Stimulated activated CD8-positive, alpha-beta memory T cell treated with anti-CD3 and anti-CD28 coated beads, Interleukin-4, amount 100 ng/mL, for 48 hours (primary cell): Measurements from ENCODE around the gene SMAD3.

Experiments
- DNase-seq: peaks from one replicate; pipeline ENCODE4 v3.0.0-alpha.2; 2020

The SMAD3 gene

DNA sequence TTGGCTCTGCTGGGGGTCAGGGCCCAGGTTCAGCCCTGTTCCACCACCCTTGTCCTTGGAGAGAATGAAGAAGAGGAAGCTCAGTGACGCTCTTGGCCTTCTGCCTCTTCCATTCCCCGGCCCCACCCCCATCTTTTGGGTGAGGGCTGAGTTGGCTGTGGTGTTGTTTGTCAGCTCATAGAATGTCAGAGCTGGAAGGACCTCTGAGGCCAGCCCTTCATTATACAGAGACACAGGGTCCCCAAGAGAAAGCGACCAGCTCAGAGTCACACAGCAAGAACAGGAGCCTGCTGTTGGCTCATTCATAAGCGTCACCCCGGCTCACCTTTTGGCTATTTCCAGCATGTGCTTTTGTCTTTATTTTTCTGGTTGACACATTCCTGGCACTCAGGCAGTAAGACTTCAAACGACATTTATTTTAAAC is 120.8 kb downstream of the SMAD3 start:
- peak; percentile 21 for DNase-seq

DNA sequence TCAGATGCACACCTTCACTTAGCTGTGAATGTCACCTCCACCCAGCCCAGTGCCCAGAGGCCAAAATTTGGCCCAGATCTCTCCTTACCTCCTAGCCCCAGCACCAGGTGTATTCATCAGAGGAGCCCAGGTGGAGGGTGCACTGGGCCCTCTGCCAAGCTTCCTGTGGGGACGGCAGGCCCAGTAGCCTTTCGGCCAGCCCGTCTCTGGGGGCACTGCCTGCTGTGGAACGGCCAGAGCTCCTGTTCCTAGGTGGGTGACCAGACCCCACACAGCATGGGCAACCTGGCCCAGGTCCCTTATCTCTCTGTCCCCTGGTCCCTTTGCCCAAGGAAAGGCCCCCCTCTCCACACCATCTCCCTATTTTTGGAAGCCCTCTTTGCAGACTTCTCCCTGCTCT is 121.3 kb downstream of the SMAD3 start:
- DNase-seq: peak; percentile 10

DNA sequence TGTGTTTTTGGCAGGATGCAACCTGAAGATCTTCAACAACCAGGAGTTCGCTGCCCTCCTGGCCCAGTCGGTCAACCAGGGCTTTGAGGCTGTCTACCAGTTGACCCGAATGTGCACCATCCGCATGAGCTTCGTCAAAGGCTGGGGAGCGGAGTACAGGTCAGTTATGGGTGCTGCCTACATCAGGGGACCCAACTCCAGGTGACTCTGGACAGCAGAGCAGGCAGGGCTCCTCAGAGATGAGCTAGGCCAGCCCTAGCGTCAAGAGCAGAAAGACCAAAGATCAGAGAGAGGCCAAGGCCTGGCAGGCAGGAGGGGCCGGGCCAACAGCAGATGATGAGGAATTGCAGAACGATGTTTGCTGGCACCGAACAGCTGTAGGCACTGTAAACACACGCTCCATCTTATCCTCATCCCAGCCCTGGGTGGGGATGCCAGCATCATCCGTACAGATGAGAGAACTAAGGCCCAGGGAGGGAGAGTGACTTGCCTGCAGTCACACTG is 122.0 kb downstream of the SMAD3 start:
- peak; percentile 18 for DNase-seq

DNA sequence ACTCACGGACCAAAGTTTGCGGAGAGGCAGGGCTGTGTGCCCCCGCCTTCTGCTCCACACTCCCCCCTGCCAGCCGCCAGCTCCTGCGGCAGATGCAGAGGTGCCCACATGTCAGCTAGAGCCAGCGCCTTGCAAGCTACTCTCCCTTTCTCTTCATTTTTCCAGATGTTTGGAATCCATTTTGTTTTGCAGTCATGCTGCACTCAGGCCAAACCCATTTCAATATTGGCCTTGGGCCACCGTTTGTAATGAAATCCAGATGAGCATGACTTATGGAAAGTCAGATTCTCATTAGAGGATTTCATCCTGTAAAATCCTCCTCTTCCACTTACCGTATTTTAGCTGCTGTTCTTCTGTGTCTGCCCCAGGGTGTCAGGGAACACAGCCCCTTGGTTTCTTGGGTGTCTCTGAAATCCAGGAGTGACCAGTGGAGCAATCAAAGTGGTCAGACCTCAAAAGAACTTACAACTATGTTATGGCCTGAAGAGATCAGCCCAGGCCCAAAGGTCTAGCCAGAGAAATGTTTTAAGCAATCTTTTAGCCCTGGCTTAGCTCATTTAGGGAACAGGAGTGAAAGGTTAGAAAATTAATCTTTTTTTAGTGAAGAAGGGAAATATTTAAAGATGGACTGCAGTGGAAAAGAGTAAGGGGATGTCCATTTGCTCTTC is 123.3 kb downstream of the SMAD3 start:
- peak; percentile 11 for DNase-seq

DNA sequence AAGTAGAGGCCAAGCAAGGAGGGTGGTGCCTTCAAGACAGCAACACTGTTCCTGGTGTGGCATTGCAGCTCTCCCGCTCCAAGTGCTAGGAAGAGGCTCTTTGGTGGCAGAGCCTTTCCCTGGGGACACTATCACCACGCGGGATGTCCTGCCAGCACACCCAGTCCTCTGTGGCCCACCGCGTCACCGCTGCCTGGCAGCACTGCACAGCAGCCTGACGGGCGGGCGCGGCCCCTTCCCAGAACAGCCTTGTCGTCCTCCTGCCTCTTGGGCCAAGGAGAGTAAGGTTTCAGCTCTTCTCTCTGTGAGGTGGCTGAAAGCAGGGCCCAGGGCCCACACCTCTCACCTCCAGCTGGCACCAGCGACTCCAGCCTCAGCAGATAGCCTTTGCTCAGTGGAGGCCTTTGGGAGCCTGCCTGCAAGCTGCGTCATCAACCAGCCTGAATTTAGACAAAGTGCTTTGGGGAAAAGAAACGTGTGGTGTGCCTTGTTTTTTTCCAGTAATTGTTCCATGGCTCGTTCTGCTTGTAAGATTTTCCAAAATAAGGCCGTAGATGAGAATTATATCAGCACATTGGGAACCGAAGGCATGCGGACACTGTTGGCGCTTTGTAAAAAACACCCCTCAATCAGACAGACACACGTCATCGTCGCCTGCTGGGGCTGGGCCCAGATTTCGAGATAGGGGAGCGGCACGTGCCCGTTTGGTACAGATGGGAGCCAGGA is 124.1 kb downstream of the SMAD3 start:
- peak; percentile 10 for DNase-seq

DNA sequence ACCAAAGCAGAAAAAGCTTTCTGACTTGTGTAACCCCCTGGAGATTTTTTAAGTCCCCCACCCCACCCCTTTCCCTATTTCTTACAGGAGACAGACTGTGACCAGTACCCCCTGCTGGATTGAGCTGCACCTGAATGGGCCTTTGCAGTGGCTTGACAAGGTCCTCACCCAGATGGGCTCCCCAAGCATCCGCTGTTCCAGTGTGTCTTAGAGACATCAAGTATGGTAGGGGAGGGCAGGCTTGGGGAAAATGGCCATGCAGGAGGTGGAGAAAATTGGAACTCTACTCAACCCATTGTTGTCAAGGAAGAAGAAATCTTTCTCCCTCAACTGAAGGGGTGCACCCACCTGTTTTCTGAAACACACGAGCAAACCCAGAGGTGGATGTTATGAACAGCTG is 124.9 kb downstream of the SMAD3 start:
- DNase-seq: no peak

DNA sequence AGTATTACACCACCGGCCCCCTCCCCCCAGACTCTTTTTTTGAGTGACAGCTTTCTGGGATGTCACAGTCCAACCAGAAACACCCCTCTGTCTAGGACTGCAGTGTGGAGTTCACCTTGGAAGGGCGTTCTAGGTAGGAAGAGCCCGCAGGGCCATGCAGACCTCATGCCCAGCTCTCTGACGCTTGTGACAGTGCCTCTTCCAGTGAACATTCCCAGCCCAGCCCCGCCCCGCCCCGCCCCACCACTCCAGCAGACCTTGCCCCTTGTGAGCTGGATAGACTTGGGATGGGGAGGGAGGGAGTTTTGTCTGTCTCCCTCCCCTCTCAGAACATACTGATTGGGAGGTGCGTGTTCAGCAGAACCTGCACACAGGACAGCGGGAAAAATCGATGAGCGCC is 125.4 kb downstream of the SMAD3 start:
- DNase-seq: no peak

DNA sequence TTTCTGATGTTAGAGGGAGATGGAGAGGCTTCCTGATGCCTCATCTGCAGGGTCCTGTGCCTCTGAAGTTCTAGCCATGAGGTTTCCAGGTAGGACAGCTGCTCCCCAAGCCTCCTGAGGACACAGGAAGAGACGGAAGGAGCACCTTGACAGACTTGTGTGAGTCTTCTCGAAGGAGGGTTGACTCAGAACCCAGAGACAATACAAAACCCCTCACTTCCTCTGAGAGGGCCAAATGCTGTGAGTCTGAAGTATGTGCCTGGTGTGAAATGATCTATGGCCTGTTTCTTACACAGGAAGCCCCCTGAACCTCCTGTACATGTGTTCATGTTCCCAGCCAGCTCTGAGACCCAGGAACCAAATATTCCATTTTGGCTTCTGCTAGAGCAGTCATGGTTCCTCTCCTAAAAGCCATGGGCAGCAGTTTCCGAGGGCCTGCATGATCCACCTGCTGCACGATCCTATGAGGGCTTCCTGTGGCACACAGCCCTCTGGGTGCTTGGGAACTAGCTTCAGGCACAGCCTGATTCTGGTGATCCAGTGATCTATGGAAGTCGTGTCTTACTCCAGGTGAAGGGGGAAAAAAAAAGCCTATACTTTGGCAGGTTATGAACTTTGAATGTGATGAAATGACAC is 126.9 kb downstream of the SMAD3 start:
- DNase-seq: no peak

DNA sequence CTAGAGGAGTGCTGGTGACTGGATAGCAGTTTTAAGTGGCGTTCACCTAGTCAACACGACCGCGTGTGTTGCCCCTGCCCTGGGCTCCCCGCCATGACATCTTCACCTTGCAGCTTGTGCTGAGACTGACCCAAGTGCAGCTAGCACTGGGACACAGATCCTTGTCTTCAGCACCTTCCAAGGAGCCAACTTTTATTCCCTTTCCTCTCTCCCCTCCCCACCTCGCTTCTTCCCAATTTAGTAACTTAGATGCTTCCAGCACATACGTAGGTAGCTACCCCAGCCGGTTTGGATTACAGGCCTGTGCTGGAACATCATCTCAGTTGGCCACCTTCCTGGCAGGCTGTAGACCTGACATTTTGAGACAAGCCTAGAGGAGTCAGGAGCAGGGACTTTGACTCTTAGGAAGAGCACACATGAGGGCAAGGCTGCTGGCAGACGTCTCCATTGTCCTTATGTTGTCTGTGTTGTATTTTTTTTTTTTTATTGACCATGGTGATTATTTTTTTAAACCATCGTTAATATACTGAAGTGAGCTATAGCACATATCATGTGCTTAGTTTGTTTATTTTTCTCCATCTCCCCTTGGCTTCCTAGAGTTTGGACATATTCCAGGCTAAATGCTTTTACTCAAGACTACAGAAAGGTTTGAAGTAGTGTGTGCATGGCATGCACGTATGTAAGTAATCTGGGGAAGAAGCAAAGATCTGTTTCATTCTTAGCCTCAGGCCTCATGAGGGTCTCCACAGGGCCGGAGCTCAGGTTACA is 128.0 kb downstream of the SMAD3 start:
- DNase-seq: no peak

DNA sequence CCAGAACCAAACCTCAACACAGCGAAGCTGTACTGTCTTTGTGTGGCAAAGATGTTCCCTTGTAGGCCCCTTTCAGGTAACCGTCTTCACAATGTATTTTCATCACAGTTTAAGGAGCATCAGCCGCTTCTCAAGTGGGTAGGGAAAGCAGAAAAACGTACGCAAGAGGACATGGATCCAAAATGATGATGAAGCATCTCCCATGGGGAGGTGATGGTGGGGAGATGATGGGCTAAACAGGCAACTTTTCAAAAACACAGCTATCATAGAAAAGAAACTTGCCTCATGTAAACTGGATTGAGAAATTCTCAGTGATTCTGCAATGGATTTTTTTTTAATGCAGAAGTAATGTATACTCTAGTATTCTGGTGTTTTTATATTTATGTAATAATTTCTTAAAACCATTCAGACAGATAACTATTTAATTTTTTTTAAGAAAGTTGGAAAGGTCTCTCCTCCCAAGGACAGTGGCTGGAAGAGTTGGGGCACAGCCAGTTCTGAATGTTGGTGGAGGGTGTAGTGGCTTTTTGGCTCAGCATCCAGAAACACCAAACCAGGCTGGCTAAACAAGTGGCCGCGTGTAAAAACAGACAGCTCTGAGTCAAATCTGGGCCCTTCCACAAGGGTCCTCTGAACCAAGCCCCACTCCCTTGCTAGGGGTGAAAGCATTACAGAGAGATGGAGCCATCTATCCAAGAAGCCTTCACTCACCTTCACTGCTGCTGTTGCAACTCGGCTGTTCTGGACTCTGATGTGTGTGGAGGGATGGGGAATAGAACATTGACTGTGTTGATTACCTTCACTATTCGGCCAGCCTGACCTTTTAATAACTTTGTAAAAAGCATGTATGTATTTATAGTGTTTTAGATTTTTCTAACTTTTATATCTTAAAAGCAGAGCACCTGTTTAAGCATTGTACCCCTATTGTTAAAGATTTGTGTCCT is 129.0 kb downstream of the SMAD3 start:
- no peak for DNase-seq

DNA sequence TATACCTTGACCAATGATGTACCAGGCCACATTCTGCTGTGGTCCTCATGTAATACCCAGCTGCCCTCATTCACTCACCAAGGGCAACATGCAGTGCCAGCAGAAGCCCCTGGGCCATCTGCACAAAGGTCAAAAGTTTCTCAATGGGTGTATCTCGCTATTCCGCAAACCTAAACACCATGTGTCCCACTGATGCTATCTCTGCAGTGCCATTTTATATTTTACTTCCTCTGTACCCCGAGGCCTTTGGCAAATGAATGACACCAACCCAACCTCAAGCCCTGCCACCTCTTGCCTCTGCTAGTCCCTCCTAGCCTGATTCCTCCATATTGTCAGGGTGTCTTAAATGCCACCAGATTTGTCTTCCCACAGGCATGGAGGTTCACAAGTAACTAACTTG is 129.9 kb downstream of the SMAD3 start:
- no peak for DNase-seq

DNA sequence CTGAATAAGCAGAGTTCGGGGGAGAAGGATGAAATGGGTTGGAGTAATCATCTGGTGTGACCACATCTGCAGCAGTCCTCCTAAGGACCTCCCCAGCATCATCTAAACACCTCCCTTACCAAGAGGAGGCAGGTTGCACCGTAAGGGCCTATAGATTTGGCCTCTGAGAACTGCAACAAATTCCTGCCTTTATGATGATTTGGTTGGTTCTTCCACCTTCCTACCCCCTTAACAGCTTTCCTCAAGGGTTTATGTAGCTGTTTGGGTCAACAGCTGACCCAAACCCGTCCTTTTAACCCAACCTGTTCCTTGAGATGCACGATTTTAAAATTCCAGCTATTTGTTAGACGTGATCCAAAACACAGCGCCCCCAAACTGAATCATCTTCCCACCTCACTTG is 130.8 kb downstream of the SMAD3 start:
- no peak for DNase-seq

DNA sequence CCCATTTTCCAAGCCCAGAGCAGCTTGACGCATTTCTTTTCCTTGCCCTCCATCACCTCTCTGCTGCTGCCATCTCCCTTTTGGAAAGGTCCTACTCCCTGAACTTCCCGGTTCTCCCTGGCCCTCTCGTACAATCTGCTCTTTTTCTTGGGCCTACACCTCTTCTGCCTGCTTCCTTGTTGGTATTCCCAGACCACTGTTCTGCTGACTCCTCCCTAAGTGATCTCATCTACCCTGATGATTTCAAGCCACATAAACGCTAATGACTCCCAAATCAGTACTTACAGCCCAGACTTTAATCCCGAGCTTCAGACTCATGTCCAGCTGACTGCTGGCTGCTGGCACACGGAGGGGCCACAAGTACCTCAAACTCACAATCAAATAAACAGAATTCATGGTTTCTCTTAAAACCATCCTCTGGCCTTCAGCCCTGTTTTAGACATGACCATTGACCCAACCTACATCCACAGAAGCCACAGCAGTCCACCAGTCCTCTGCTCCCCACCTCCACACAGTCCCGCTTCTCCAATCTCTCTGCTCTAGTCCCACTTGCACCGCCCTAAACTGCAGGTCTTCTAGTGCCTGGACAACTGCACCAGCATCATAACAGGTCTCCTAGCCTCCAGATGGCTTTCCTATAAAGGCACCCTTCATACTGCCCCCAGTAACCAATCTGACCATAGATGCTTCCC is 131.4 kb downstream of the SMAD3 start:
- DNase-seq: no peak

DNA sequence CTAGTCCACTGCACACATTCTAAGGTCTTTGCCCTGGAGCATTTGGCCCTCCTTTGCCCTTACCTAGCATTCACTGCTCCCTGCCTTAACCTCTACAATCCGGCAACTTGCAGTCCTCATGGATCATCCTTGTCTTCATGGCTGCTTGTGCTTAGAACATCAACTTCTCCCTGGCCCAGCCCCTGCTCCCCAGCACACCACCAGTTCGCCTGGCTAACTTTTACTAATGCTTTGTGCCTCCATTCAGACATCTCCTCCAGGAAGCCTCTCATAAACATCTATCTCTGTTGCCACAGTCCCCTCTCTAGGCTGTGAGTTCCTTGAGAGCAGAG is 131.9 kb downstream of the SMAD3 start:
- DNase-seq: no peak

DNA sequence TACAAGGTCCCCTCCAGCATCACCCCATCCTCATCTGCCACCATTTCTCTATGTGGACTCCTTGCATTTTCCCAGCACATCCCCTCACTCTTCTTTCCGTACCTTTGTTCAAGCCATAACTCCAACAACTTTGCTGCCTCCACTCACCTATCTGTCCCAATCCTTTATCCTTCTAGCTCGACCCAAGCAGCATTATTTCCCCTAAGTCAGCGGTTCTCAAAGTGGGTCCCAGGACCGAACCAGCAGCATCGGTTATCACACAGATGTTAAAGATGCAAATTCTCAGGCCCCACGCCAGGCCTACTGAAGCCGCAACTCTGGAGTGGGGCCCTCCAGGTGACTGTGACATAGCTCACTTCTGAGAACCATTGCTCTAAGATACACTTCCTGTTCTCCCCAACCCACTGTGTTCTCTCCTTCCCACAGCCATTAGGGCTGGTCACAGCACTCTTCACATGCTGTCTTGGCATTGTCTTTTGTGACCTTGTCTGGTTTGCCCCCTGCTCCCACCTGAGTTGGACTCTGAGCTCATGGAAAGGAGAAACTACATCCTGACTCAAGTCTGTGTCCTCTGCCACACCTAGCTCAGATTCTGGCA is 132.9 kb downstream of the SMAD3 start:
- no peak for DNase-seq

DNA sequence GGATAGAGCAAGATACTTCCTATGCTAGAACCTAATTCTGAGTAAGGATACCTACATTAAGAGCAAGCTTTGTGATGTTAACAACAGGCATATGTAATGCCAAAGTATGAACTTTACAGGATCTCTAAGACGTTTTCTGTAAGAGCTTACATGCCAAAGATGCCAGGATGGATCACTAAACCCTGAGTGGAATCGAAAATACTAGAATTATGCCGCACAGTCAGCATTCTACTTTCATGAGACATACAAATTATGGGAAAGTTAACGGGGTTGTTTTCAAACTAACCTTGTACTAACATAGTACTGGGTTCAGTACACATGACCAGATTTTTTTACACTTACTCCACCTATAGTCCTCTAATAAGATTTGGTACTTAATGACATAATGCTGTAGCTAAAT is 134.0 kb downstream of the SMAD3 start:
- no peak for DNase-seq

DNA sequence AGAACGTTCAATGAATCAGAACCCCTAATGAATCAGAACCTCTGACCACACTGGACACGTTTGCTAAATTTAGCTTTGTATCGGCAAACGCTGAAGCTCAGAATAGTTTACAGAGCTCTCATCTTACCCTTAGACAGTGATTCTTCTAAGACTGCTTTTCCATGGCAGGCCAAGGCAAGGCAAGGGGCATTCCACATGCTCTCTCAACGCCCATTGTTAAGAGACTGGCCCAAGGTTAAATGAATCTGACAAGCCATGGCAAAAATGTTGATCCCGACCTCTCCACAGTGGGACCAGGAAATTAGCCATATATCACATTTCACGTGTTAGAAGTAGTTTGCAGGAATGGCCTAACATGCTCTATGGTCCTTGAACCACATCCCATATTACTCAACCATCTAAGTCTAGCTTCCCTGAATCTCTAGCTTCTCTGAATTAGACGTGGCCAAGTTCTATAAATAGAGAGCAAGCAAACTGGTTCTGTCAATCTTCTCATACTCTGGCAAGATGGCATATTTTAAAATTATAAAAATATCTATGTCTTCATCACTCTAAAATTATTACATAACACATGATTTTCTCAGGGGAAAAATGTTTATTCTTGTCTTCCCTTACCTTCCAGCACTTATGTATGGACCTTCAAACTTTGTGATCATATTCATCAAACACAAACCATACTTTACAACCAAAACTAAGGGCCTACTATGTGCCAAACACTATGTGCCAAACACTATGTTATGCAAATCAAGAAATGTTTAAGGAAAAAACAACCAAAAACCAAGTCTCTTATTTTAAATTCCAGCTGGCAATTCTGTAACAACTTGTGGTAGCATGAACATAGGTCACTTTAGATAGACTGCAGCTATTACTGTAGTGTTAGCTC is 134.7 kb downstream of the SMAD3 start:
- no peak for DNase-seq

DNA sequence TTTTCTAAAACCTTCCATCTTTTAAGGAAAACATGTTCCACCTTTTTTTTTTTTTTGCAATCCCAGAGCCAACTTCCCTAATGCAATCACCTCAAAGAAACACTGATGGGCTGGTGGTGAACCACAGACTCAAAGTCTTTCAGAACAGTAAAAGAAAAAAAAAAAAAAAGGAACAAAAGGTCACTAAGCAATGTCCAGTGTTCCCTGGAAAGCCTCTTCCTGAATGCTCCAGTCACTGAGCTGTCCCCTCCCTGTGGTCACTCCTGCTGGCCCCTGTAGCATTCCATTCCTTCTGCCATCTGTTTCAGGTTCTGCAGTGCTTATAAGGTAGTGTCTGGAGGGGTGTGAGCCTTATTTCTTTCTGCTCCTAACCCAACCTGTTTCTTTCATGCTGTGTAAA is 135.7 kb downstream of the SMAD3 start:
- DNase-seq: no peak

DNA sequence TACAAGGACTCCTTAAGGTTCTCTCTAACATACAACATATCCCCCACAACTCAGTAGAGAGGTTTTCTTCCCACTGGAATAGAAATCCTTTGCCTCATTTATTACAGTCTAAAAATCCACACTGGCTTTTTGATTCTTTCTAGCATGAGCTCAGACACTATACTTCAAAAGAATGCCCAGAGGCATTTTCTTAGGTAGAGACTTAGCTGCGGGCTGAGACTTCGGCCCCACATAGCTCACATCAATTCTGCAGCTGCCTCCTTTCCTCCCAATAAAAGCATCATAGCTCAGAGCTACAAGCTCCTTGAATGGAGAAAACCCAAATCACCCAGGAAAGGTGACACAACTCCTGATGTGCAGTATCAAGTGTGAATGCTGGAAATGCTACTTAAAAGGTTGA is 136.7 kb downstream of the SMAD3 start:
- no peak for DNase-seq

DNA sequence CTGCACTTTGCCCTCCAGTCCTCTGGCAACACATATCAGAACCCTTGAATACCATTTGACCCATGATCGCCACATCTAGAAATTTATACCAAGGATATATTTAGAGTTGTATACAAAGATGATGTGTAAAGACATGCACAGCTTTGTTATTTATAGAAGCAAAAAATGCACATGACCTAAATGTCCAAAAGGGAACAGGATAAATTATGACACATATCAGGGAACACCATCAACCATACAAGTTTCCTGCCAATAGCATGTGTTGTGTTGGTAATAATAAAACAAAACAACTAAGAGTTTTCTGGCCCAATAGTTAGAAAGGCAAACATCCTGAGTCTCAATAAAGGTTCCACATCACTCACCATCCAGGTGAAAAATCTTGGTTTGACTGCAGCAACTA is 137.6 kb downstream of the SMAD3 start:
- DNase-seq: no peak
